Parathyroid adenoma (tissue), 2 donors: ENCODE data around the gene IL17RC.

Source experiments
- H2AFZ ChIP-seq: fragments of 300-600 bp; sonication (generic); one replicate; pipeline ENCODE4 v1.7.0; 2017; ENCODE audit warnings: antibody characterized with exemption, mild to moderate bottlenecking
- H3K27ac ChIP-seq: fragments of 300-600 bp; sonication (generic); one replicate; pipeline ENCODE4 v1.7.0; 2017
- H3K27me3 ChIP-seq: fragments of 300-600 bp; sonication (generic); one replicate; pipeline ENCODE4 v1.7.0; 2017; ENCODE audit warnings: low read length; ENCODE audit not compliant: control insufficient read depth, insufficient read depth
- H3K36me3 ChIP-seq: fragments of 300-600 bp; sonication (generic); one replicate; pipeline ENCODE4 v1.7.0; 2017; ENCODE audit warnings: low read length; ENCODE audit not compliant: control insufficient read depth, insufficient read depth
- H3K4me1 ChIP-seq: fragments of 300-600 bp; sonication (generic); one replicate; pipeline ENCODE4 v1.7.0; 2017; ENCODE audit warnings: control low read depth
- H3K4me2 ChIP-seq: fragments of 300-600 bp; sonication (generic); one replicate; pipeline ENCODE4 v1.7.0; 2017; ENCODE audit warnings: low read length
- H3K4me3 ChIP-seq: fragments of 300-600 bp; sonication (generic); one replicate; pipeline ENCODE4 v1.7.0; 2017; ENCODE audit warnings: low read depth, low read length
- H3K79me2 ChIP-seq: fragments of 300-600 bp; sonication (generic); one replicate; pipeline ENCODE4 v1.7.0; 2017; ENCODE audit warnings: control low read depth
- H3K9ac ChIP-seq: fragments of 300-600 bp; sonication (generic); one replicate; pipeline ENCODE4 v1.7.0; 2017; ENCODE audit warnings: mild to moderate bottlenecking
- H3K9me3 ChIP-seq: fragments of 300-600 bp; sonication (generic); one replicate; pipeline ENCODE4 v1.7.0; 2017; ENCODE audit warnings: low read length; ENCODE audit not compliant: control insufficient read depth
- TF ChIP-seq, protein P1 (sequence below): fragments of 300-600 bp; sonication (generic); IDR thresholded peaks from one replicate; pipeline ENCODE4 v1.7.0; 2017; ENCODE audit warnings: antibody characterized with exemption, mild to moderate bottlenecking
- donor health status: primary hyperparathyroidism.

The IL17RC gene

GRCh38 chr3:9947025-9947995 is 30.4 kb downstream of the IL17RC start:
- Histone ChIP-seq H3K4me2 (peak overlapping the region; percentile 35), H3K27me3 (no peaks in the 10 kb centered on the region), H3K4me3 (peak overlapping the region; percentile 29), H2AFZ (no peak overlapping the region), H3K4me1 (peaks cover 5% of the 10 kb centered on the region), H3K9me3 (no peaks in the 10 kb centered on the region), H3K9ac (no peak overlapping the region), H3K27ac (no peak overlapping the region), H3K79me2 (no peaks in the 10 kb centered on the region), H3K36me3 (no peaks in the 10 kb centered on the region)
- TF ChIP-seq, protein P1, sequence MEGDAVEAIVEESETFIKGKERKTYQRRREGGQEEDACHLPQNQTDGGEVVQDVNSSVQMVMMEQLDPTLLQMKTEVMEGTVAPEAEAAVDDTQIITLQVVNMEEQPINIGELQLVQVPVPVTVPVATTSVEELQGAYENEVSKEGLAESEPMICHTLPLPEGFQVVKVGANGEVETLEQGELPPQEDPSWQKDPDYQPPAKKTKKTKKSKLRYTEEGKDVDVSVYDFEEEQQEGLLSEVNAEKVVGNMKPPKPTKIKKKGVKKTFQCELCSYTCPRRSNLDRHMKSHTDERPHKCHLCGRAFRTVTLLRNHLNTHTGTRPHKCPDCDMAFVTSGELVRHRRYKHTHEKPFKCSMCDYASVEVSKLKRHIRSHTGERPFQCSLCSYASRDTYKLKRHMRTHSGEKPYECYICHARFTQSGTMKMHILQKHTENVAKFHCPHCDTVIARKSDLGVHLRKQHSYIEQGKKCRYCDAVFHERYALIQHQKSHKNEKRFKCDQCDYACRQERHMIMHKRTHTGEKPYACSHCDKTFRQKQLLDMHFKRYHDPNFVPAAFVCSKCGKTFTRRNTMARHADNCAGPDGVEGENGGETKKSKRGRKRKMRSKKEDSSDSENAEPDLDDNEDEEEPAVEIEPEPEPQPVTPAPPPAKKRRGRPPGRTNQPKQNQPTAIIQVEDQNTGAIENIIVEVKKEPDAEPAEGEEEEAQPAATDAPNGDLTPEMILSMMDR = no peak

DNA sequence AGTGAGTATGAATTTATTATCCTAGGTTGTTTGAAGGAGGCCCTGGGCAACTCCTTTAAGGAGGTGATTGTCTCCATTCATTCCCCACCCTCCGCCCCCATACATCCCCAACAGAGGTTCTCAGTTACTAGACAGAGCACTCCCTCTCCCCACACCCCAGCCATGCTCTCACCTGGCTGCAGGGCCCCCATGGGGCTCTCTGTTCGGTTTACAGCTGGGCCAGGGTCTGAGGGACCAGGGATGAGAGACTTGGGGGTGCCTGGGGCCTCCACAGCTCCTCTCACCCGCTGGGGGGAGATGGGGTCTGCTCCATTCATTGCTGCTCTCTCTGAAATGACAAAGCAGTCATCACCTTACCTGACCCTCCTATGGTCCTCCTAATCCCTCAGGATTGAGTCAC is 31.7 kb downstream of the IL17RC start:
- H3K9me3 ChIP-seq = no peaks in the 10 kb centered on the region
- peaks cover 5% of the 10 kb centered on the region for H3K4me1 ChIP-seq
- H3K36me3 ChIP-seq = no peaks in the 10 kb centered on the region
- no peaks in the 10 kb centered on the region for H3K79me2 ChIP-seq
- no peak overlapping the region for H3K4me2 ChIP-seq
- TF ChIP-seq, protein P1 = no peak
- H3K27ac ChIP-seq = no peak overlapping the region
- H3K27me3 ChIP-seq = no peaks in the 10 kb centered on the region
- H2AFZ ChIP-seq = no peak overlapping the region
- no peak overlapping the region for H3K9ac ChIP-seq
- H3K4me3 ChIP-seq = no peak overlapping the region

- Histone ChIP-seq H3K4me1 (peaks cover 5% of the 10 kb centered on the region), H3K79me2 (no peaks in the 10 kb centered on the region), H3K27me3 (no peaks in the 10 kb centered on the region), H3K4me2 (no peak overlapping the region), H3K4me3 (no peak overlapping the region), H3K9me3 (no peaks in the 10 kb centered on the region), H2AFZ (no peak overlapping the region), H3K9ac (no peak overlapping the region), H3K27ac (no peak overlapping the region), H3K36me3 (no peaks in the 10 kb centered on the region)
- TF ChIP-seq, protein P1 = no peak
These were observed 32.2 kb downstream of the IL17RC start for GRCh38 chr3:9949115-9949514.

GRCh38 chr3:9949626-9950025 is 32.7 kb downstream of the IL17RC start:
- no peaks in the 10 kb centered on the region for H3K79me2 ChIP-seq
- no peak overlapping the region for H2AFZ ChIP-seq
- no peak overlapping the region for H3K9ac ChIP-seq
- H3K4me1 ChIP-seq = peaks cover 9% of the 10 kb centered on the region
- no peaks in the 10 kb centered on the region for H3K36me3 ChIP-seq
- no peaks in the 10 kb centered on the region for H3K9me3 ChIP-seq
- H3K4me3 ChIP-seq = no peak overlapping the region
- no peak overlapping the region for H3K27ac ChIP-seq
- TF ChIP-seq, protein P1 = no peak
- H3K27me3 ChIP-seq = no peaks in the 10 kb centered on the region
- no peak overlapping the region for H3K4me2 ChIP-seq
